GM21723 (cell line): Measurements from ENCODE around the gene SPEN.
"Not testable (repeated sequence)": the region's sequence is repeated elsewhere in the genome, so short reads cannot be mapped to it uniquely, and the experiment has no call there.

Experiments used
- ATAC-seq: cut with Tn5 transposase; IDR thresholded peaks from one replicate; pipeline ENCODE4 v1.9.1; 2021; ENCODE audit warnings: mild to moderate bottlenecking, moderate library complexity; ENCODE audit not compliant: unreplicated experiment

The SPEN gene

GRCh38 chr1:15856888-15857287, 9.4 kb downstream of the SPEN start:
- no peak for ATAC-seq

DNA sequence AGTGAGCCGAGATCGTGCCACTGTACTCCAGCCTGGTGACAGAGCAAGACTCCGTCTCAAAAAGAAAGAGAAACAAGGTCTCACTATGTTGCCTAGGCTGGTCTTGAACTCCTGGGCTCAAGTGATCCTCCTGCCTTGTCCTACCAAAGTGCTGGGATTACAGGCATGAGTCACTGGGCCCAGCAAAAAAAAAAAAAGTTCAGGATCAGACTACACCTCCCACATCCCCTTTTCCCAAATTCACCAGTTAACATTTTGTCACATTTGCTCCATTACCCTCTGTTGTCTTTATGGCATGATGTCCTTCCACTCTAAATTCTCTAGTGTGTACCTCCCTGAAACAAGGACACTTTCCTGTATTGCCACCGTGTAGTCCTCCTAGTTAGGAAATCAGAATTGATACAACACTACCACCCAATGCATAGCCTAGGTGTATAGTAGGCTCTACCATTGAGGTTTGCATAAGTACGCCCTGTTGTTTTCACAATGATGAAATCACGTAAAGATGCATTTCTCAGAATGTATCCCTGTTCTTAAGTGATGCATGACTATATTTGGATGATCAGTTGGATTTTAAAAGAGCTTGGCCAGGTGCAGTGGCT, 10.7 kb downstream of the SPEN start:
- no peak for ATAC-seq

DNA sequence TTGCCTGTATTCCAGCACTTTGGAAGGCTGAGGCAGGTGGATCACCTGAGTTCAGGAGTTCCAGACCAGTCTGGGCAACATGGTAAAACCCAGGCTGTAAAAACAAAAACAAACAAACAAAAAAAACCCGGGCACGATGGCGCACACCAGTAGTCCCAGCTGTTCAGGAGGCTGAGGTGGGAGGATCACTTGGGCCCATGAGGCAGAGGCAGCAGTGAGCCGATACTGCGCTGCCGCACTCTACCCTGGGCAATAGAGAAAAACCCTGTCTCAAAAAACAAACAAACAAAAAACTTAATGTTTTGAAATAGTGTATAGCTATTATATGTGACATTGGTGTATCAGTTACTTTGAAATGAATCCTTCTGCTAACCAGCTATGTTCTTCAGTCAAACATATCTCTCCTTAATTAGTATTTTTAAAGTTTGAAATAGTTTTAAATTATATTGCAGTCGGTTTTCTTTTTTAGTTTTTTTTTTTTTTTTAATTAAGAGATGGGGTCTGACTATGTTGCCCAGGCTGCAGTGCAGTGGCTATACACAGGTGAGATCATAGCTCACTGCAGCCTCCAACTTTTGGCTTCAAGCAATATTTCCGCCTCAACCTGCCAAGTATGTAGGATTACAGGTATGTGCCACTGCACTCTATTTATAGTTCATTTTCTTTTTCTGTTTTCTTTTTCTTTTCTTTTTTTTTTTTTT, 11.3 kb downstream of the SPEN start:
- no peak for ATAC-seq

DNA sequence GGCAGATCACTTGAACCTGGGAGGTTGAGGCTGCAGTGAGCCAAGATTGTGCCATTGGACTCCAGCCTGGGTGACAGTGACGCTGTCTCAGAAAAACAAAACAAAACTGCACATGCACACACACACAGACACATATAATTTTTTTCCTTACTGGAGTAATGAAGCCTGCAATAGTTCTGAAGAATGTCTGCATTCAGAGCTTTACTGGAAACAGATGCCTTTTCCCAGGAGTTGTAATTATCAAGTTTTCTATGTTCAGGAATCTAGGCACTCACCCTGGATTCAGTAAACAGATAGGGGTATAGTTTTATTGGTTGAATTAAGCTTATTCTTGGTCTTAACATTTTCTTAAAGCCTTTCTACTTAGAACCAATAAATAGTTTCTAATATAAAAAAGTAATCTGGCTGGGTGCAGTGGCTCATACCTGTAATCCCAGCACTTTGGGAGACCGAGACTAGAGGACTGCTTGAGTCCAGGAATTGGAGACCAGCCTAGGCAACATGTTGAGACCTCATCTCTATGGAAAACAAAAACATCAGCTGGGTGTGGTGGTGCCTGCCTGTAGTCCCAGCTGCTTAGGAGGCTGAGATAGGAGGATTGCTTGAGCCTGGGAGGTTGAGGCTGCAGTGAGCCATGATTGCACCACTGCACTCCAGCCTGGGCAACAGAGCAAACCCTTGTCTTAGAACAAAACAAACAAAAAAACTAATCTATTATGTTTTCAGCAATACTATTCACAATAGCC, 15.8 kb downstream of the SPEN start:
- ATAC-seq, result no peak

GRCh38 chr1:15866721-15867201, 19.3 kb downstream of the SPEN start:
- ATAC-seq, result no peak

- ATAC-seq, result no peak
These were observed 19.8 kb downstream of the SPEN start for GRCh38 chr1:15867288-15867687.

DNA sequence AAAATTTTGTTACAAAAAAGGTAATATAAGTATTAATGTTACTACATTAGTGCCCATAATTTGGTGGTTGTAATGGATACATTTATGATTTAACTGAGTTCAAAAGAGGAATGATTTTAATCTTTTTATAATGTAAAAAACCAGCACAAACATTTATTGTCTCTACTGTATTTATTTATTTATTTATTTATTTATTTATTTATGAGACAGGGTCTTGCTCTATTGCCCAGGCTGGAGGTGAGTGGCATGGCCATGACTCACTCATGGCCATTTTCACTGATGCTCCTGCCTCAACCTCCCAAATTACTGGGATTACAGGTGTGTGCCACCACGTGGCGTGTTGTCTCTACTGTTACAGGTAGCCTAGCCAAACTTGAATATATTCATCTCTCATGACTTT, 21.9 kb downstream of the SPEN start:
- ATAC-seq, result no peak

GRCh38 chr1:15870421-15870820, 22.9 kb downstream of the SPEN start:
- ATAC-seq, result no peak

GRCh38 chr1:15874471-15874870, 27.0 kb downstream of the SPEN start:
- no peak for ATAC-seq

DNA sequence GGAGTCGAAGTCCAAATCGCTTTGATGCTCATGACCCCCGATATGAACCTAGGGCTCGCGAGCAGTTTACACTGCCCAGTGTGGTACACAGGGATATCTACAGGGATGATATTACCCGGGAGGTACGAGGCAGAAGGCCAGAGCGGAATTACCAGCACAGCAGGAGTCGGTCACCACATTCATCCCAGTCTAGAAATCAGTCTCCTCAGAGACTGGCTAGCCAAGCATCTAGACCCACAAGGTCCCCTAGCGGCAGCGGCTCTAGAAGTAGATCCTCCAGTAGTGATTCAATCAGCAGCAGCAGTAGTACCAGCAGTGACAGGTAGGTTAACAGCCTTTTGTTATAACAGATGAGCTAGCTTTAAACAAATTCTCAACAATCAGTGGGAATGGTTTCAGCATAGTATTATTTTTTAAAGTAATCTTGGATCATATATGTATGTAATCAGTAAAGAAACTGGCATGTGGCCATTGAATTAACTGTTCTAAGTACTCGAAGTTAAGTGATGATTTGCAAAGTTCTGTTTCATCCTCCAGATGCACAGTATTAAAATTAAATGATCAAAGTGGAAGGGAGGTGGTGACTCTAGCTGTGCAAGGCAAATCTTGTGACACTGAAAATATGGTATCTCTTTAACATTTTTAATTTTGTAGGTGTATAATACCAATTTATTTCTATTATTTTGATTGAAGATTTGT, 29.0 kb downstream of the SPEN start:
- ATAC-seq, result no peak

DNA sequence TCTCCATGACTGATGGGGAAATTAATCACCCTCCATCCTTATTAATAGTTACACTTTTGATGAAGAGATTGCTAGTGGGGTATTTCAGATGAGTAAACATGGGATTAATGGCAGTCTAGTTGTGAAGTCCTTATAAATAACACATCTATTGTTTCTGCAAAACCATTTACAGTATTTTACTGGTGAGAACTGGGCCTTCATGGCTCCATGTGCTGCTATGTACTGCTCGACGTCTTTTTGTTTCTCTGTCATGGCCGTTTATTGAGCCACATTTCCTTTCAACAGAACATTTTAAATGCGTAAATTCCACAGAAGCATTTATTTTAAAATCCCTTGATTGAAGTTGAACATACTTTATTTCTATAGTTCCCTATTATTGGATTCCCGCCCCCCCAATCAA, 34.5 kb downstream of the SPEN start:
- no peak for ATAC-seq

DNA sequence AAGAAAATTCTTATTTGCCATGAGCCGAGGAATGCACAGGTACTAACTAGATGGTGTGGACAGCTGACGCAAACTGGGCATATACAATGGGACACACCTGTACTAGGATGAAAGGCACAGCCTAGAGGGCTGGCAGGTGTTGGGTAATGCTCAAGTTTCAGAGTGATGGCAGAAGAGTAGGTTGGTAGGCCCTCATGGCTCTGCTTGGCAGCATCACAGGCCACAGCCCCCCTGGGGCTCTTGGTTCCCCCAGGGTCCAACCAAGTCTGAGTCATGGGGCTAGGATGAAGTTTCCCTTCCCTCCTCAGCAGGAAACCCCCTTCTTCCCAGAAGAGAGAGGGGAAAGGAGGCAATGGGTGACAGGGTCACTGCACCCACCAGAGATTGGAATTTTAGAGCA, 35.2 kb downstream of the SPEN start:
- ATAC-seq, result no peak

- no peak for ATAC-seq
These were observed 35.8 kb downstream of the SPEN start for GRCh38 chr1:15883326-15883725.

GRCh38 chr1:15884477-15884876, 37.0 kb downstream of the SPEN start:
- ATAC-seq, result no peak

DNA sequence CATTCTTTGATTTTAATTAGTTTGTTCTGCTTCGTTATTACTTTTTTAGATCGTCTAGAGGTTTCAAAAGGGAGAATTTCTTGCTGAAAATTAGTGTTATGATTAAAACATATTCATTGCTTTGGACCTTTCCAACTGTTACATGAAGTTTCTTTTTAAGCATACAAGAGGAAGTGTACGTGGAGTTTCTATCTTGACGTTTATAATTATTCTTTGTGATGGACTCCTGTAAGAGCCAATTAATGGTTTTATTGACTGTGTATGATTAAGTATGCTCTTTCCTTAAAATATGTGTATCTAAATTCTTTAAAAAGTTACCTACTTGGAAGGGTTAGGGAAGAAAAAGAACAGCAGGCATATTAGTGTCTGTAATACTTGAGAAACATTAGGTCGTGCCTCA, 37.8 kb downstream of the SPEN start:
- no peak for ATAC-seq

DNA sequence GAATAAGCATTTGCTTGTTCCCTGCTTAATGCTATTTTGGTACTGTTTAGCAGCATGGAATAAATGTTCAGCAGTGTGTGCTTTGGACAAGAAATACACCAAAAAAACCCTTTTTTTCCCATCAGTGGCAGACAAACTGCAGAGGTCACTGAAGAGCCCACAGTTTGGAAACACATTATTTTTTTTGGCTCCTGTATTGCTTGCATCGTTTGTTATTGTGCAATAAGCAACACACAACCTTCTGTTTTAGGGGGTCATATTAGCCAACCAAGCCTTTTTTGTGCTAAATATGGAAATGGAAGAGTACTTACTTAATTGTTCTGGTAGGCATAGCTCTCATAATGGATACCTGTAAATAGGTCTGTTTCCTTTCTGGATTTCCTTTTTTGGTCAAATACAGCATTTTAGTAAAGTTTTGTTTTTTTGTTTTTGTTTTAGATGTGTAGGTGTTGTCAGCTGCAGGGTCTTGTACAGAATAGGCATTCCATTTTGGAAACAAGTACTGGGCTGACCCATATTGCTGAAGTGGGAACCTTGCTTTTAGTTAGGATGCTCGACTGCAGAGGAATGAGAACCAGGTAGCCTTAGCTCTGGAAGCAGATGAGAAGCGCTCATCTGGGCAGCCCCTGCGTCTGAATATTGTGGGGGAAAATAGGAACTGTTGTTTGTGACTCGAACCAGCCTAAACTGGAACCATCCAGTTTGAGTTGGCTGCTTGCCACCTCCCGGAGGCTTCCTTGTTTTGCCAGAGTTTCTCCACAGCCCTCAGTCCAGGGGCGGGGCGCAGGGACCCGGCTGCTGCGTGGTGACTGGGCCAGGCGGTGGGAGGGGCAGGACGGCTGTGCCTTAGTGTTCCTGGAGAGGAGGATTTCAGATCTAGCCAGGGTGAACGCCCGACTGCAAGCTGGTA, 38.4 kb downstream of the SPEN start:
- no peak for ATAC-seq

- no peak for ATAC-seq
These were observed 39.2 kb downstream of the SPEN start for GRCh38 chr1:15886611-15887167.

DNA sequence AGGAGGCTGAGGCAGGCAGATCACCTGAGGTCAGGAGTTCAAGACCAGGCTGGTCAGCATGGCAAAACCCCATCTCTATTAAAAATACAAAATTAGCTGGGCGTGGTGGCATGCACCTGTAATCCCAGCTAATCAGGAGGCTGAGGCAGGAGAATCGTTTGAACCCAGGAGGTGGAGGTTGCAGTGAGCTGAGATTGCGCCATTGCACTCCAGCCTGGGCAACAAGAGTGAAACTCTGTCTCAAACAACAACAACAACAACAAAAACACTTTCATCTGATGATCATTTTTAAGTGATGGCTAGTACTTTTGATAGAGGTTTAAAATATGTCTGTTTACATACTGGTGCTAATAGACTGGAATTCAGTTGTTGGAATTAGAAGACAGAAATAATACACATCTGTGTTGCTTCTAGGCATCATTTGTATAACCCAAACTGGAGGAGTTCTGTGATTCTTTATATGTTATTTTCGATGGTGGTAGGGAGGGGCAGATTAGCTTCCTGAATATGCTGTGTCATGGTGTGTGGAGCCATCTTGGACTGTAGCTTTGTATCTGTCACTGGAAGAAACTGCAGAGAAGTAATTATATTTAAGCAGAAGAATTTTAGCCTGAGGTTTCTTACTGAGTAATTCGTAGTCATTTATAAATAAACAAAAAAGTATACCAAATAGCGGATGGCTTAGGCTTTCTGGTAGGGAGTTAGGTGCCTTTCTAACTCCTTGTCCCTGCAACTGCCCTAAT, 45.5 kb downstream of the SPEN start:
- not testable (repeated sequence) for ATAC-seq

DNA sequence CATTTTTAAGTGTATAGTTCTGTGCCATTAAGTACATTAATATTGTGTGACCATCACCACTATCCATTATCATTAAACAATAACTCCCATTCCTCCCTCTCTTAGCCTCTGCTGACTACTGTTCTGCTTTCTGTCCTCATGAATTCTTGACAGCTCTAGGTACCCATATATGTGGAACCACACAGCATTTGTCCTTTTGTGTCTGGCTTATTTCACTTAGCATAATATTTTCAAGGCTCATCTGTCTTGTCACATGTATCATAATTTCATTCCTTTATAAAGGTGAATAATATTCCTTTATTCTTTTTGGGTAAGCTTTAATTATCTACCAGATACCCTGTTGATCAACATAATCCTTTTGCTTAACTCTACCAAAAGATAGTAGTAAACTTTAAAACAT, 47.7 kb downstream of the SPEN start:
- ATAC-seq, result no peak
